HCT116 (cell line): ENCODE results near the gene DIP2B. TPM values are rescaled to one million over a fixed set of nuclear protein-coding genes. Genes with fewer than 3 reads are reported as not detected.
A peak's percentile ranks its signal among the peaks of the same experiment; 100 is the strongest.

Experiments used
- ATAC-seq: fragments of 200-7000 bp; cut with Tn5 transposase; 2 replicates; pipeline ENCODE4 v1.9.1; 2020; ENCODE audit warnings: mild to moderate bottlenecking, moderate library complexity
- BruUV-seq: library from RNA; stranded (reverse); fragments of 400-500 nt; replicated peaks from 2 replicates; lab custom pipeline; 2021; lab: Mats Ljungman, UMichigan
- CTCF ChIA-PET: fragments of 300-600 bp; sonication (Branson Sonifier 250); formaldehyde crosslinking; loops from one replicate; lab custom pipeline; 2021; ENCODE audit warnings: antibody characterized with exemption; lab: Charles Lee
- POLR2A ChIA-PET: fragments of 300-600, 350-600 bp; sonication (Branson Sonifier 250); formaldehyde crosslinking; loops from one replicate; lab custom pipeline; 2021; ENCODE audit warnings: antibody characterized with exemption; lab: Charles Lee
- RAD21 ChIA-PET, 2 experiments: fragments of 300-600 bp; sonication (Branson Sonifier 250); formaldehyde crosslinking; loops; one replicate each; lab custom pipeline; 2023; ENCODE audit warnings: low total read pairs in 2 of 2; ENCODE audit not compliant: uncharacterized antibody in 2 of 2, unreplicated experiment in 2 of 2, low non-redundant PET in 1 of 2; lab: Charles Lee
- DNase-seq: peaks from one replicate; pipeline ENCODE4 v3.0.0-alpha.2; 2010; ENCODE audit warnings: low read depth, low spot score
- H2AFZ ChIP-seq: fragments of 200-600 bp; shearing (Covaris generic), sonication (generic); 2 replicates; pipeline ENCODE4 v1.6.1; 2017; ENCODE audit warnings: low read depth, mixed run types, mixed read lengths, antibody characterized with exemption, low read length; ENCODE audit not compliant: poor library complexity, severe bottlenecking
- H3K27ac ChIP-seq: 2 replicates; pipeline ENCODE4 v1.5.1; 2012; ENCODE audit warnings: low read depth, low read length
- H3K27me3 ChIP-seq: fragments of 200-600 bp; sonication (generic); 2 replicates; pipeline ENCODE4 v1.6.1; 2016; ENCODE audit warnings: mixed run types, low read length, mixed read lengths; ENCODE audit not compliant: insufficient read depth
- H3K36me3 ChIP-seq, 2 experiments: fragments of 200-500 bp in 1 of 2; fragments of 200-600 bp in 1 of 2; sonication (Bioruptor generic) in 1 of 2; sonication (generic) in 1 of 2; 2 replicates each; pipeline versions ENCODE4 v1.5.1 to v1.6.1; 2014 to 2016; ENCODE audit warnings: low read length in 2 of 2, inconsistent platforms in 1 of 2, mixed read lengths in 1 of 2, mixed run types in 1 of 2; ENCODE audit not compliant: insufficient read depth in 2 of 2, control insufficient read depth in 1 of 2
- H3K4me1 ChIP-seq, 2 experiments: fragments of 200-600 bp in 1 of 2; sonication (generic) in 1 of 2; 2 replicates each; pipeline versions ENCODE4 v1.5.1 to v1.6.1; 2012 to 2017; ENCODE audit warnings: low read length in 2 of 2, inconsistent platforms in 1 of 2, mild to moderate bottlenecking in 1 of 2, mixed read lengths in 1 of 2, mixed run types in 1 of 2, moderate library complexity in 1 of 2; ENCODE audit not compliant: insufficient read depth in 2 of 2, control insufficient read depth in 1 of 2
- H3K4me2 ChIP-seq: fragments of 200-600 bp; sonication (generic); 2 replicates; pipeline ENCODE4 v1.6.1; 2017; ENCODE audit warnings: mixed run types, low read length, mixed read lengths
- H3K4me3 ChIP-seq, 2 experiments: fragments of 200-600 bp in 1 of 2; sonication (generic) in 1 of 2; replicated peaks in 1 of 2; 2 replicates each; pipeline ENCODE4 v1.5.1; 2011 to 2016; ENCODE audit warnings: low read length in 2 of 2, control low read depth in 1 of 2, low read depth in 1 of 2, mild to moderate bottlenecking in 1 of 2, mixed read lengths in 1 of 2, mixed run types in 1 of 2
- H3K79me2 ChIP-seq: fragments of 200-600 bp; sonication (generic); 2 replicates; pipeline ENCODE4 v1.6.1; 2017; ENCODE audit warnings: mild to moderate bottlenecking, mixed run types, low read length, moderate library complexity, mixed read lengths; ENCODE audit not compliant: insufficient read depth
- H3K9ac ChIP-seq: fragments of 200-600 bp; sonication (generic); 2 replicates; pipeline ENCODE4 v1.6.1; 2016; ENCODE audit warnings: low read length, mixed read lengths
- H3K9me2 ChIP-seq: fragments of 200-600 bp; sonication (generic), shearing (Covaris generic); 2 replicates; pipeline ENCODE4 v1.6.1; 2017; ENCODE audit warnings: mixed run types, mild to moderate bottlenecking, moderate library complexity; ENCODE audit not compliant: insufficient read depth
- H3K9me3 ChIP-seq, 2 experiments: fragments of 200-500 bp in 1 of 2; fragments of 200-600 bp in 1 of 2; sonication (Bioruptor generic) in 1 of 2; sonication (generic) in 1 of 2; 2 replicates each; pipeline ENCODE4 v1.6.1; 2014 to 2017; ENCODE audit warnings: low read length in 2 of 2, mixed read lengths in 2 of 2, inconsistent platforms in 1 of 2, low read depth in 1 of 2, mild to moderate bottlenecking in 1 of 2, mixed run types in 1 of 2, moderate library complexity in 1 of 2; ENCODE audit not compliant: control insufficient read depth in 1 of 2, insufficient read depth in 1 of 2
- H4K20me1 ChIP-seq: fragments of 200-600 bp; sonication (generic), shearing (Covaris generic); 2 replicates; pipeline ENCODE4 v1.6.1; 2017; ENCODE audit warnings: mixed run types, mild to moderate bottlenecking, moderate library complexity; ENCODE audit not compliant: insufficient read depth
- CBX3 ChIP-seq: IDR thresholded peaks from 2 replicates; pipeline ENCODE4 v1.6.1; 2012; ENCODE audit warnings: low read depth
- CTCF ChIP-seq, 3 experiments: fragments of 200-600 bp in 1 of 3; sonication (generic) in 1 of 3; IDR thresholded peaks in 2 of 3; conservative IDR thresholded peaks in 1 of 3; 2 replicates each; pipeline ENCODE4 v1.5.1; 2012 to 2017; ENCODE audit warnings: low read depth in 2 of 3, low read length in 2 of 3, antibody characterized with exemption in 1 of 3, borderline replicate concordance in 1 of 3, control low read depth in 1 of 3, mild to moderate bottlenecking in 1 of 3, mixed read lengths in 1 of 3, mixed run types in 1 of 3, moderate library complexity in 1 of 3; ENCODE audit not compliant: insufficient read depth in 1 of 3
- EZH2 ChIP-seq: fragments of 200-600 bp; sonication (generic); IDR thresholded peaks from 2 replicates; pipeline ENCODE4 v1.6.1; 2017; ENCODE audit warnings: antibody characterized with exemption, mixed run types
- FOSL1 ChIP-seq: IDR thresholded peaks from 2 replicates; pipeline ENCODE4 v1.6.1; 2012; ENCODE audit warnings: low read depth
- POLR2AphosphoS5 ChIP-seq: IDR thresholded peaks from 2 replicates; pipeline ENCODE4 v1.6.1; 2011; ENCODE audit warnings: mild to moderate bottlenecking, low read depth, low read length, moderate library complexity
- RAD21 ChIP-seq: IDR thresholded peaks from 2 replicates; pipeline ENCODE4 v1.6.1; 2012; ENCODE audit warnings: low read depth, mild to moderate bottlenecking
- ZBTB33 ChIP-seq: IDR thresholded peaks from 2 replicates; pipeline ENCODE4 v1.6.1; 2011; ENCODE audit warnings: mild to moderate bottlenecking, low read length, moderate library complexity; ENCODE audit not compliant: insufficient replicate concordance; ENCODE audit errors: extremely low read depth
- intact Hi-C: fragments of 100-400 bp; cut with micrococcal nuclease; formaldehyde crosslinking; loops from 2 replicates; pipeline ENCODE4 v1.10.0; 2022
- total RNA-seq: library from RNA; stranded (reverse); gene quantifications from one replicate; pipeline ENCODE4 v1.2.1, GENCODE V29; 2021; ENCODE audit not compliant: unreplicated experiment
- TF ChIP-seq, protein P1 (sequence below): IDR thresholded peaks from 2 replicates; pipeline ENCODE4 v1.6.1; 2012; ENCODE audit warnings: low read depth
- TF ChIP-seq, protein P2 (sequence below): IDR thresholded peaks from 2 replicates; pipeline ENCODE4 v1.6.1; 2012

The DIP2B gene
- total RNA-seq, 1 experiment from 2014 or later: 32.3 TPM

- TF ChIP-seq ZBTB33: no peak
- TF ChIP-seq CBX3: no peak
- TF ChIP-seq FOSL1: no peak
- TF ChIP-seq CTCF (IDR thresholded peaks at IDR 0.05 in 2 of 3, conservative IDR thresholded peaks at IDR 0.05 in 1 of 3; ENCODE audit: borderline replicate concordance in 1 of 3, insufficient read depth in 1 of 3, low read depth in 2 of 3, low read length in 2 of 3): no peak
Observed at GRCh38 chr12:50551866-50552265, 47.1 kb downstream of the DIP2B start (continued).

DNA sequence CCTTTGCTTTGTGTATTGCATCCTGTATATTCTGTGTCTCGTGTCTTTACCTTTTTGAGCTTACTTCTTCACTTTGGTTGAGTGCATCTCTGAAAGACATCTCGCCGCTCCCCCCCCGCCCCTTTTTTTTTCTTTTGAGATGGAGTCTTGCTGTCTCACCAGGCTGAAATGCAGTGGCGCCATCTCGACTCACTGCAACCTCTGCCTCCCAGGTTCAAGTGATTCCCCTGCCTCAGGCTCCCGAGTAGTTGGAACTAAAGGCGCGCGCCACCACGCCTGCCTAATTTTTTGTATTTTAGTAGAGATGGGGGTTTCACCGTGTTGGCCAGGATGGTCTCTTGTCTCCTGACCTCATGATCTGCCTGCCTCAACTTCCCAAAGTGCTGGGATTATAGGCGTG lies 49.9 kb downstream of the DIP2B start:
- no peaks in the 10 kb centered on the region for H3K9me3 ChIP-seq
- no peaks in the 10 kb centered on the region for H3K9me2 ChIP-seq
- H3K4me2 ChIP-seq: peak overlapping the region; percentile 68
- no peaks in the 10 kb centered on the region for H4K20me1 ChIP-seq
- intact Hi-C loops: no loop called here
- BruUV-seq: no TSS peak
- ATAC-seq (no peak), DNase-seq (no peak)
- H3K4me1 ChIP-seq: peaks cover 40 to 76% of the 10 kb centered on the region in 2 experiments
- H3K36me3 ChIP-seq: no peaks in the 10 kb centered on the region
- H3K27me3 ChIP-seq: no peaks in the 10 kb centered on the region
- H2AFZ ChIP-seq: no peak overlapping the region
- POLR2A ChIA-PET: interaction anchor here (0.9 kb wide), 1 partner anchor 9 kb away, joined by 6 read pairs; no protein-coding TSS in a partner anchor
- CTCF ChIA-PET: no interaction called here
- H3K79me2 ChIP-seq: peaks cover 83% of the 10 kb centered on the region
- no peak overlapping the region for H3K27ac ChIP-seq
- H3K9ac ChIP-seq: no peak overlapping the region
- no peak overlapping the region for H3K4me3 ChIP-seq
- RAD21 ChIA-PET: no interaction called here
- TF ChIP-seq EZH2 (no peak), RAD21 (no peak), CBX3 (no peak), POLR2AphosphoS5 (no peak), ZBTB33 (no peak)
- TF ChIP-seq, protein P1, sequence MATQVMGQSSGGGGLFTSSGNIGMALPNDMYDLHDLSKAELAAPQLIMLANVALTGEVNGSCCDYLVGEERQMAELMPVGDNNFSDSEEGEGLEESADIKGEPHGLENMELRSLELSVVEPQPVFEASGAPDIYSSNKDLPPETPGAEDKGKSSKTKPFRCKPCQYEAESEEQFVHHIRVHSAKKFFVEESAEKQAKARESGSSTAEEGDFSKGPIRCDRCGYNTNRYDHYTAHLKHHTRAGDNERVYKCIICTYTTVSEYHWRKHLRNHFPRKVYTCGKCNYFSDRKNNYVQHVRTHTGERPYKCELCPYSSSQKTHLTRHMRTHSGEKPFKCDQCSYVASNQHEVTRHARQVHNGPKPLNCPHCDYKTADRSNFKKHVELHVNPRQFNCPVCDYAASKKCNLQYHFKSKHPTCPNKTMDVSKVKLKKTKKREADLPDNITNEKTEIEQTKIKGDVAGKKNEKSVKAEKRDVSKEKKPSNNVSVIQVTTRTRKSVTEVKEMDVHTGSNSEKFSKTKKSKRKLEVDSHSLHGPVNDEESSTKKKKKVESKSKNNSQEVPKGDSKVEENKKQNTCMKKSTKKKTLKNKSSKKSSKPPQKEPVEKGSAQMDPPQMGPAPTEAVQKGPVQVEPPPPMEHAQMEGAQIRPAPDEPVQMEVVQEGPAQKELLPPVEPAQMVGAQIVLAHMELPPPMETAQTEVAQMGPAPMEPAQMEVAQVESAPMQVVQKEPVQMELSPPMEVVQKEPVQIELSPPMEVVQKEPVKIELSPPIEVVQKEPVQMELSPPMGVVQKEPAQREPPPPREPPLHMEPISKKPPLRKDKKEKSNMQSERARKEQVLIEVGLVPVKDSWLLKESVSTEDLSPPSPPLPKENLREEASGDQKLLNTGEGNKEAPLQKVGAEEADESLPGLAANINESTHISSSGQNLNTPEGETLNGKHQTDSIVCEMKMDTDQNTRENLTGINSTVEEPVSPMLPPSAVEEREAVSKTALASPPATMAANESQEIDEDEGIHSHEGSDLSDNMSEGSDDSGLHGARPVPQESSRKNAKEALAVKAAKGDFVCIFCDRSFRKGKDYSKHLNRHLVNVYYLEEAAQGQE: no peak
- TF ChIP-seq, protein P2, sequence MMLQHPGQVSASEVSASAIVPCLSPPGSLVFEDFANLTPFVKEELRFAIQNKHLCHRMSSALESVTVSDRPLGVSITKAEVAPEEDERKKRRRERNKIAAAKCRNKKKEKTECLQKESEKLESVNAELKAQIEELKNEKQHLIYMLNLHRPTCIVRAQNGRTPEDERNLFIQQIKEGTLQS: no peak
